K562 (cell line): ENCODE results near the gene PIKFYVE. TPM values are rescaled to one million over a fixed set of nuclear protein-coding genes. Genes with fewer than 3 reads are reported as not detected.

Source experiments
- CBFB ChIP-seq: sonication (generic); formaldehyde crosslinking; IDR thresholded peaks from 2 replicates; pipeline ENCODE4 v1.4.0; 2020; ENCODE audit warnings: mild to moderate bottlenecking, missing genetic modification reagents
- CEBPB ChIP-seq: fragments of 450-650 bp; IDR thresholded peaks from 2 replicates; pipeline ENCODE4 v1.6.1; 2016; ENCODE audit warnings: missing genetic modification characterization, missing compliant biosample characterization
- CEBPZ ChIP-seq: fragments of 150-350 bp; IDR thresholded peaks from 2 replicates; pipeline ENCODE4 v1.6.1; 2014; ENCODE audit warnings: low read depth, mild to moderate bottlenecking, low read length, borderline replicate concordance
- CTCFL ChIP-seq: IDR thresholded peaks from 2 replicates; pipeline ENCODE4 v1.6.1; 2011; ENCODE audit warnings: borderline replicate concordance, low read depth, mild to moderate bottlenecking, moderate library complexity, low read length; ENCODE audit not compliant: insufficient read depth, poor library complexity, severe bottlenecking
- E2F8 ChIP-seq: fragments of 450-650 bp; IDR thresholded peaks from 2 replicates; pipeline ENCODE4 v1.7.1; 2018; ENCODE audit warnings: mild to moderate bottlenecking, low read depth; ENCODE audit not compliant: partially characterized antibody
- L3MBTL2 ChIP-seq: fragments of 450-650 bp; IDR thresholded peaks from 2 replicates; pipeline ENCODE4 v1.6.1; 2016; ENCODE audit warnings: mild to moderate bottlenecking, moderate library complexity
- SIRT6 ChIP-seq: IDR thresholded peaks from one replicate; pipeline ENCODE4 v1.6.1; 2012; ENCODE audit warnings: low read depth, mild to moderate bottlenecking, control low read depth, inconsistent platforms, low read length, moderate library complexity
- SLC30A9 ChIP-seq: fragments of 250-450 bp; sonication (Bioruptor Pico); IDR thresholded peaks from 2 replicates; pipeline ENCODE4 v1.8.0; 2022; ENCODE audit warnings: mild to moderate bottlenecking, moderate library complexity
- SMC3 ChIP-seq: conservative IDR thresholded peaks from 2 replicates; pipeline ENCODE4 v1.6.1; 2011; ENCODE audit warnings: low read depth, low read length, improper control_type of control experiment; ENCODE audit not compliant: insufficient read depth
- ZBTB43 ChIP-seq: sonication (generic); formaldehyde crosslinking; IDR thresholded peaks from 2 replicates; pipeline ENCODE4 v1.8.0; 2023; ENCODE audit warnings: mild to moderate bottlenecking, missing genetic modification reagents
- ZNF263 ChIP-seq: sonication (generic); formaldehyde crosslinking; IDR thresholded peaks from 2 replicates; pipeline ENCODE4 v1.8.0; 2022; ENCODE audit warnings: mild to moderate bottlenecking, missing genetic modification reagents, borderline replicate concordance
- ZNF518B ChIP-seq: fragments of 250-450 bp; sonication (Bioruptor Pico); IDR thresholded peaks from 2 replicates; pipeline ENCODE4 v1.5.0; 2021; ENCODE audit warnings: mild to moderate bottlenecking, moderate library complexity
- polyA plus RNA-seq, 8 experiments: library from polyadenylated mRNA; depleted of rRNA in 4 of 8; stranded (reverse) in 5 of 8; unstranded in 3 of 8; fragments of >200 nt; fragmentation: Nextera tagmentation in 2 of 8; fragmentation: Illumina TruSeq in 1 of 8; extraction: Ambion mirVana in 2 of 8; extraction: Trizol in 1 of 8; gene quantifications; 2 replicates each; pipeline versions ENCODE4 v1.2.1 to v1.2.3, GENCODE V29; 2011 to 2014; ENCODE audit warnings: inconsistent platforms in 1 of 8, missing spikeins in 1 of 8
- total RNA-seq, 7 experiments: library from RNA; depleted of rRNA in 6 of 7; stranded (reverse); fragments of >200 nt in 6 of 7; fragmentation: Illumina TruSeq in 2 of 7; extraction: Trizol in 2 of 7; gene quantifications; 2 replicates each; pipeline versions ENCODE4 v1.2.1 to v1.2.3, GENCODE V29; 2011 to 2021; ENCODE audit warnings: low replicate concordance in 1 of 7

The PIKFYVE gene
- total and polyA plus RNA-seq, 9 of the 15 experiments (the other 6 are each of a cell fraction or from before 2014, with no cell fraction given): 3.6 to 25.6 (median 16.7) TPM

GRCh38 chr2:208254118-208254870 lies 11.8 kb upstream of the PIKFYVE start (continued):
- TF ChIP-seq ZNF263 (CRISPR knock-in tag) (no peak), SIRT6 (no peak), CTCFL (peak; percentile 85), ZBTB43 (CRISPR knock-in tag) (0 out of 2 replicates have a peak, but pooled peaks have one; percentile 52), CEBPB (tag) (peak; percentile 98), SMC3 (peak; percentile 45; the same call in 1 of the 2 replicates), E2F8 (no peak), CEBPZ (no peak), ZNF518B (CRISPR knock-in tag) (no peak), SLC30A9 (CRISPR knock-in tag) (no peak), CBFB (CRISPR knock-in tag) (no peak), L3MBTL2 (no peak)
